GM19397 (cell line): Measurements from ENCODE around the gene DOCK2.
"Not testable (repeated sequence)": the region's sequence is repeated elsewhere in the genome, so short reads cannot be mapped to it uniquely, and the experiment has no call there.

ENCODE experiments used
- ATAC-seq: cut with Tn5 transposase; IDR thresholded peaks from one replicate; pipeline ENCODE4 v1.9.1; 2021; ENCODE audit warnings: mild to moderate bottlenecking, moderate library complexity; ENCODE audit not compliant: unreplicated experiment

The DOCK2 gene

GRCh38 chr5:170076739-170077138, 439.7 kb downstream of the DOCK2 start:
- ATAC-seq = no peak

- no peak for ATAC-seq
Observed at GRCh38 chr5:170077526-170077925, 440.5 kb downstream of the DOCK2 start.

- ATAC-seq = no peak
Observed at GRCh38 chr5:170078458-170078857, 441.4 kb downstream of the DOCK2 start.

- ATAC-seq = no peak
Observed at GRCh38 chr5:170078931-170079330, 441.9 kb downstream of the DOCK2 start.

GRCh38 chr5:170080217-170080616, 443.1 kb downstream of the DOCK2 start:
- ATAC-seq = no peak

- ATAC-seq = no peak
Observed at GRCh38 chr5:170080786-170081445, 443.8 kb downstream of the DOCK2 start.

GRCh38 chr5:170081616-170082015, 444.5 kb downstream of the DOCK2 start:
- no peak for ATAC-seq

- no peak for ATAC-seq
Observed at GRCh38 chr5:170082701-170083100, 445.6 kb downstream of the DOCK2 start.

- ATAC-seq = no peak
Observed at GRCh38 chr5:170087168-170087817, 450.2 kb downstream of the DOCK2 start.

GRCh38 chr5:170092455-170093101, 455.5 kb downstream of the DOCK2 start:
- ATAC-seq = no peak

- not testable (repeated sequence) for ATAC-seq
Observed at GRCh38 chr5:170094329-170094728, 457.3 kb downstream of the DOCK2 start.

GRCh38 chr5:170095646-170096045, 458.6 kb downstream of the DOCK2 start:
- ATAC-seq = no peak

GRCh38 chr5:170097934-170098333, 460.9 kb downstream of the DOCK2 start:
- no peak for ATAC-seq

- ATAC-seq = no peak
Observed at GRCh38 chr5:170100066-170100943, 463.2 kb downstream of the DOCK2 start.

GRCh38 chr5:170103447-170103846, 466.4 kb downstream of the DOCK2 start:
- ATAC-seq = no peak

- ATAC-seq = no peak
Observed at GRCh38 chr5:170104299-170104698, 467.2 kb downstream of the DOCK2 start.

- ATAC-seq = no peak
Observed at GRCh38 chr5:170104710-170105109, 467.6 kb downstream of the DOCK2 start.

GRCh38 chr5:170105642-170106611, 468.9 kb downstream of the DOCK2 start, which contains the start of gene FOXI1:
Gene FOXI1 (plus strand): TSS chr5:170105897. CDS start chr5:170105958, 61 bp downstream.
- ATAC-seq = no peak

- no peak for ATAC-seq
Observed at GRCh38 chr5:170107674-170108073, 470.6 kb downstream of the DOCK2 start.

- no peak for ATAC-seq
Observed at GRCh38 chr5:170108266-170108785, 471.3 kb downstream of the DOCK2 start.
